Measurements from ENCODE around the gene KCNN1.

The KCNN1 gene

DNA sequence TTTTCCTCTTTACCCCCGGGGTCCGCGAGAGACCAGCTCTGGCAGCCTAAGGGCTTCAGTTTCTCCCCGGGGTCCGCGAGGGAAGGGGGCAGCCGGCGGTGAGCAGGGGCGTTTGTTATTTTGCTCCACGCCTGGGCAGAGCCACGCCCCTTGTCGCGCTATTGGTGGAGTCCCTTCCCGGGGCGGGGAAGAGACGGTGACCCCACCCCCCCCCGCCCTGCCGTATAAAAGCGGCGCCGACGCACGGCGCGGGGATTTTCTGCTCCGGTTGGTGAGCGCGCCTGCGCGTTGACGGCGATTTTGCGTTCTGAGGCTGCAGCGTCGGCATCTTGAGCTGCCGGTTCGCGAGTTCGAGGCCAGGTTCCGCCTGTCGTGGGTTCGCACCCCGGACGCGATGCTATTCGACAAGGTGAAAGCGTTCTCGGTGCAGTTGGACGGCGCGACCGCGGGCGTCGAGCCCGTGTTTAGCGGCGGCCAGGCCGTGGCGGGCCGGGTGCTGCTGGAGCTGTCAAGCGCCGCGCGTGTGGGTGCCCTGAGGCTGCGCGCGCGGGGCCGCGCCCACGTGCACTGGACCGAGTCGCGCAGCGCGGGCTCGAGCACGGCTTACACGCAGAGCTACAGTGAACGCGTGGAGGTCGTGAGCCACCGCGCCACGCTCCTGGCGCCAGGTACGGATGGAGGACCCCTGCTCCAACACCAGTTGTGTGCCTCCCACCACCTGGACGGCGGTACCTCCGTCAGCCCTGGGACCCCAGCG is 41.2 kb downstream of the KCNN1 start, which contains the start of gene ARRDC2:
Gene ARRDC2 (plus strand): TSS at position 254 of the 757 bp plus-strand sequence. CDS start 141 bp downstream, at position 395.
- WGBS, 2 donors (ENCODE audit: extremely low coverage in 2 of 2, insufficient read length in 2 of 2, insufficient replicate concordance in 1 of 2), result no CpG with 5 or more reads among the region's 92 CpGs
- Histone ChIP-seq H3K23ac (ENCODE audit: low read depth, low read length, poor library complexity) (peak within 1 kb of the TSS; percentile 95), H3K36me3 (replicated peaks in 1 of 2; ENCODE audit: control insufficient read depth in 2 of 2, insufficient read depth in 2 of 2, low read length in 2 of 2) (no peaks in the 10 kb centered on the region), H3K4ac (ENCODE audit: low read length) (peak within 1 kb of the TSS; percentile 96), H3K9me3 (replicated peaks in 1 of 2; ENCODE audit: control insufficient read depth in 2 of 2, insufficient read depth in 1 of 2, low read depth in 1 of 2, low read length in 2 of 2) (no peaks in the 10 kb centered on the region), H3K4me3 (ENCODE audit: low read length in 2 of 2) (peak within 1 kb of the TSS; percentile 28 to 76), H3K9ac (ENCODE audit: low read depth, low read length, poor library complexity) (peak within 1 kb of the TSS; percentile 93), H2BK12ac (ENCODE audit: low read length) (peak within 1 kb of the TSS; percentile 86), H2AK5ac (ENCODE audit: low read depth, low read length) (peak within 1 kb of the TSS; percentile 98), H3K27me3 (ENCODE audit: control insufficient read depth in 3 of 3, insufficient read depth in 3 of 3, low read depth in 1 of 3, low read length in 3 of 3) (peaks cover 0 to 6% (median 0%) of the 10 kb centered on the region in 3 experiments), H2AFZ (ENCODE audit: low read length) (peak within 1 kb of the TSS; percentile 88), H3K4me1 (ENCODE audit: control insufficient read depth in 2 of 2, insufficient read depth in 1 of 2, low read depth in 1 of 2, low read length in 2 of 2) (peaks cover 11 to 12% of the 10 kb centered on the region in 2 donors), H4K91ac (ENCODE audit: low read depth, low read length, poor library complexity) (peak within 1 kb of the TSS; percentile 97), H3K14ac (ENCODE audit: low read length) (peak within 1 kb of the TSS; percentile 97), H3K79me1 (ENCODE audit: low read depth, low read length) (no peaks in the 10 kb centered on the region), H3K27ac (replicated peaks; ENCODE audit: low read length) (peak within 1 kb of the TSS; percentile 6), H4K8ac (ENCODE audit: low read depth, low read length) (peak within 1 kb of the TSS; percentile 29), H3K4me2 (ENCODE audit: insufficient read depth, low read length, poor library complexity, severe bottlenecking) (peak within 1 kb of the TSS; percentile 90), H2BK120ac (ENCODE audit: low read depth, low read length) (no peak within 1 kb of the TSS), H2BK15ac (ENCODE audit: low read length) (peak within 1 kb of the TSS; percentile 54), H3K18ac (ENCODE audit: low read length) (peak within 1 kb of the TSS; percentile 99), H2BK5ac (ENCODE audit: low read length) (peak within 1 kb of the TSS; percentile 66)
- DNase-seq (ENCODE audit: low spot score), result peak; percentile 88

DNA sequence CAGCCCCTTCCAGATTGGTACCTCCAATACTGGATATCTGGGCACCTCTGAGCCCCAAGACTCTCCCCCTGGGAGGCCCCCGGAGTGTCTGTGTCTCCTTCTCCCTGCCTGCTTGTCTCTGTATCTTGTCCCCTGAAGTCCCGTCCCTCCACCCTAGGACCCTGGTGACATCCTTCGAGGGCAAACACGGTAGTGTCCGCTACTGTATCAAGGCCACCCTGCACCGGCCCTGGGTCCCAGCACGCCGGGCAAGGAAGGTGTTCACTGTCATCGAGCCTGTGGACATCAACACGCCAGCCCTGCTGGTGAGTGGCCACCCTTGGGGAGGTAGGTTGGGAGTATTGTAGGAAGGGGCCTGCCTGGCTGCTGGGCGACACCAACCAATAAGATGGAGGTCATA is 41.9 kb downstream of the KCNN1 start:
- H3K9ac ChIP-seq (ENCODE audit: low read depth, low read length, poor library complexity), result peak overlapping the region; percentile 24
- H3K27ac ChIP-seq (replicated peaks; ENCODE audit: low read length), result no peak overlapping the region
- no peak overlapping the region for H2BK120ac ChIP-seq (ENCODE audit: low read depth, low read length)
- H3K79me1 ChIP-seq (ENCODE audit: low read depth, low read length), result no peaks in the 10 kb centered on the region
- H3K27me3 ChIP-seq (ENCODE audit: control insufficient read depth in 3 of 3, insufficient read depth in 3 of 3, low read depth in 1 of 3, low read length in 3 of 3), result peaks cover 0 to 6% (median 0%) of the 10 kb centered on the region in 3 experiments
- WGBS, 2 donors (ENCODE audit: extremely low coverage in 2 of 2, insufficient read length in 2 of 2, insufficient replicate concordance in 1 of 2), result no CpG with 5 or more reads among the region's 11 CpGs
- peak overlapping the region; percentile 99 for H3K18ac ChIP-seq (ENCODE audit: low read length)
- H2AFZ ChIP-seq (ENCODE audit: low read length), result no peak overlapping the region
- DNase-seq (ENCODE audit: low spot score), result no peak
- H3K9me3 ChIP-seq (replicated peaks in 1 of 2; ENCODE audit: control insufficient read depth in 2 of 2, insufficient read depth in 1 of 2, low read depth in 1 of 2, low read length in 2 of 2), result no peaks in the 10 kb centered on the region
- H3K14ac ChIP-seq (ENCODE audit: low read length), result peak overlapping the region; percentile 97
- no peak overlapping the region for H3K4ac ChIP-seq (ENCODE audit: low read length)
- no peaks in the 10 kb centered on the region for H3K36me3 ChIP-seq (replicated peaks in 1 of 2; ENCODE audit: control insufficient read depth in 2 of 2, insufficient read depth in 2 of 2, low read length in 2 of 2)
- peak overlapping the region; percentile 98 for H2AK5ac ChIP-seq (ENCODE audit: low read depth, low read length)
- peak overlapping the region; percentile 66 for H2BK5ac ChIP-seq (ENCODE audit: low read length)
- H4K8ac ChIP-seq (ENCODE audit: low read depth, low read length), result peak overlapping the region; percentile 29
- no peak overlapping the region for H3K4me2 ChIP-seq (ENCODE audit: insufficient read depth, low read length, poor library complexity, severe bottlenecking)
- no peak overlapping the region for H3K4me3 ChIP-seq (ENCODE audit: low read length in 2 of 2)
- H2BK15ac ChIP-seq (ENCODE audit: low read length), result peak overlapping the region; percentile 54
- H3K23ac ChIP-seq (ENCODE audit: low read depth, low read length, poor library complexity), result peak overlapping the region; percentile 1
- peaks cover 18% of the 10 kb centered on the region in 2 donors for H3K4me1 ChIP-seq (ENCODE audit: control insufficient read depth in 2 of 2, insufficient read depth in 1 of 2, low read depth in 1 of 2, low read length in 2 of 2)
- H2BK12ac ChIP-seq (ENCODE audit: low read length), result no peak overlapping the region
- no peak overlapping the region for H4K91ac ChIP-seq (ENCODE audit: low read depth, low read length, poor library complexity)

DNA sequence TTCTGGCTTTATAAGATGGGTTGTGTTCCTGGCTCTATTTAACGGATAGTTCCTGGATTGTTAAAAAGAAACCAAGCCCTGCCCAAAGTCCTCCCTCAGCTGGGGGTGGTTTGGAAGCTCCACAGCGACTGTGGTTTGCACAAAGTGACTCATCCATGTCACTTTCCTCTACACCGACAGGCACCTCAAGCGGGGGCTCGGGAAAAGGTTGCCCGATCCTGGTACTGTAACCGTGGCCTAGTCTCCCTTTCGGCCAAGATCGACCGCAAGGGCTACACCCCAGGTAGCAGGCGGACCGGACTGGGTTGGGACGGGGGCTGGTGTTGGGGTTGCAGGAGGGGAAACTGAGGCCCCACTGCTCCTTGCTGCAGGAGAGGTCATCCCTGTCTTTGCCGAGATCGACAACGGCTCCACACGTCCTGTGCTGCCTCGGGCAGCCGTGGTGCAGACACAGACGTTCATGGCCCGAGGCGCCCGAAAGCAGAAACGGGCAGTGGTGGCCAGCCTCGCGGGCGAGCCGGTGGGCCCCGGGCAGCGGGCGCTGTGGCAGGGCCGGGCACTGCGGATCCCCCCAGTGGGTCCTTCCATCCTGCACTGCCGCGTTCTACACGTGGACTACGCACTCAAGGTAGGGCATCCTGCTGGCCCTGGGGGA is 42.6 kb downstream of the KCNN1 start:
- H3K27me3 ChIP-seq (ENCODE audit: control insufficient read depth in 3 of 3, insufficient read depth in 3 of 3, low read depth in 1 of 3, low read length in 3 of 3), result peaks cover 0 to 6% (median 0%) of the 10 kb centered on the region in 3 experiments
- DNase-seq (ENCODE audit: low spot score), result no peak
- no peaks in the 10 kb centered on the region for H3K36me3 ChIP-seq (replicated peaks in 1 of 2; ENCODE audit: control insufficient read depth in 2 of 2, insufficient read depth in 2 of 2, low read length in 2 of 2)
- H3K4ac ChIP-seq (ENCODE audit: low read length), result no peak overlapping the region
- no peaks in the 10 kb centered on the region for H3K9me3 ChIP-seq (replicated peaks in 1 of 2; ENCODE audit: control insufficient read depth in 2 of 2, insufficient read depth in 1 of 2, low read depth in 1 of 2, low read length in 2 of 2)
- no peak overlapping the region for H3K27ac ChIP-seq (replicated peaks; ENCODE audit: low read length)
- peak overlapping the region; percentile 33 for H3K18ac ChIP-seq (ENCODE audit: low read length)
- H3K4me1 ChIP-seq (ENCODE audit: control insufficient read depth in 2 of 2, insufficient read depth in 1 of 2, low read depth in 1 of 2, low read length in 2 of 2), result peaks cover 21 to 24% of the 10 kb centered on the region in 2 donors
- no peak overlapping the region for H4K8ac ChIP-seq (ENCODE audit: low read depth, low read length)
- H2AFZ ChIP-seq (ENCODE audit: low read length), result no peak overlapping the region
- H2BK12ac ChIP-seq (ENCODE audit: low read length), result peak overlapping the region; percentile 2
- H3K23ac ChIP-seq (ENCODE audit: low read depth, low read length, poor library complexity), result no peak overlapping the region
- no CpG with 5 or more reads among the region's 37 CpGs for WGBS, 2 donors (ENCODE audit: extremely low coverage in 2 of 2, insufficient read length in 2 of 2, insufficient replicate concordance in 1 of 2)
- H2BK5ac ChIP-seq (ENCODE audit: low read length), result no peak overlapping the region
- H2BK15ac ChIP-seq (ENCODE audit: low read length), result no peak overlapping the region
- no peaks in the 10 kb centered on the region for H3K79me1 ChIP-seq (ENCODE audit: low read depth, low read length)
- no peak overlapping the region for H3K4me3 ChIP-seq (ENCODE audit: low read length in 2 of 2)
- H2AK5ac ChIP-seq (ENCODE audit: low read depth, low read length), result no peak overlapping the region
- no peak overlapping the region for H3K4me2 ChIP-seq (ENCODE audit: insufficient read depth, low read length, poor library complexity, severe bottlenecking)
- H3K14ac ChIP-seq (ENCODE audit: low read length), result no peak overlapping the region
- H3K9ac ChIP-seq (ENCODE audit: low read depth, low read length, poor library complexity), result no peak overlapping the region
- H2BK120ac ChIP-seq (ENCODE audit: low read depth, low read length), result no peak overlapping the region
- no peak overlapping the region for H4K91ac ChIP-seq (ENCODE audit: low read depth, low read length, poor library complexity)

DNA sequence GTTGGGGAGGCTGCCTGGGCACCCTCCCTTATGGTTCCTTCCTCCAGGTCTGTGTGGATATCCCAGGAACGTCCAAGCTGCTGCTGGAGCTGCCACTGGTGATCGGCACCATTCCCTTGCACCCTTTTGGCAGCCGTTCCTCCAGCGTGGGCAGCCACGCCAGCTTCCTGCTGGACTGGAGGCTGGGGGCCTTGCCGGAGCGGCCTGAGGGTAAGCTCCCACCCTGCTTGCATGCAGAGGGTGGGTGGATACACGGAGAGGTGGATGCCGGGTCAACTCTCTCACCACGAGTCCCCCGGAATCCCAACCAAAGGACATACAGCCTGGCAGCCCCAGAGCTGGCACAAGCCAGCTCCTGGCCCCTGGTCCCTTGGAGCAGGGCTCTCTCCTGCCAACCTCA is 43.2 kb downstream of the KCNN1 start:
- H2BK5ac ChIP-seq (ENCODE audit: low read length), result no peak overlapping the region
- no peak overlapping the region for H3K14ac ChIP-seq (ENCODE audit: low read length)
- H2BK15ac ChIP-seq (ENCODE audit: low read length), result no peak overlapping the region
- peaks cover 21 to 24% of the 10 kb centered on the region in 2 donors for H3K4me1 ChIP-seq (ENCODE audit: control insufficient read depth in 2 of 2, insufficient read depth in 1 of 2, low read depth in 1 of 2, low read length in 2 of 2)
- H4K91ac ChIP-seq (ENCODE audit: low read depth, low read length, poor library complexity), result no peak overlapping the region
- WGBS, 2 donors (ENCODE audit: extremely low coverage in 2 of 2, insufficient read length in 2 of 2, insufficient replicate concordance in 1 of 2), result no CpG with 5 or more reads among the region's 11 CpGs
- no peaks in the 10 kb centered on the region for H3K9me3 ChIP-seq (replicated peaks in 1 of 2; ENCODE audit: control insufficient read depth in 2 of 2, insufficient read depth in 1 of 2, low read depth in 1 of 2, low read length in 2 of 2)
- H3K9ac ChIP-seq (ENCODE audit: low read depth, low read length, poor library complexity), result peak overlapping the region; percentile 37
- H3K79me1 ChIP-seq (ENCODE audit: low read depth, low read length), result no peaks in the 10 kb centered on the region
- H3K27ac ChIP-seq (replicated peaks; ENCODE audit: low read length), result no peak overlapping the region
- no peak overlapping the region for H2BK120ac ChIP-seq (ENCODE audit: low read depth, low read length)
- no peak overlapping the region for H4K8ac ChIP-seq (ENCODE audit: low read depth, low read length)
- H2AFZ ChIP-seq (ENCODE audit: low read length), result no peak overlapping the region
- H3K23ac ChIP-seq (ENCODE audit: low read depth, low read length, poor library complexity), result no peak overlapping the region
- no peak overlapping the region for H3K4me3 ChIP-seq (ENCODE audit: low read length in 2 of 2)
- no peaks in the 10 kb centered on the region for H3K36me3 ChIP-seq (replicated peaks in 1 of 2; ENCODE audit: control insufficient read depth in 2 of 2, insufficient read depth in 2 of 2, low read length in 2 of 2)
- H3K4me2 ChIP-seq (ENCODE audit: insufficient read depth, low read length, poor library complexity, severe bottlenecking), result no peak overlapping the region
- H3K18ac ChIP-seq (ENCODE audit: low read length), result no peak overlapping the region
- no peak for DNase-seq (ENCODE audit: low spot score)
- H3K4ac ChIP-seq (ENCODE audit: low read length), result no peak overlapping the region
- peaks cover 0 to 6% (median 0%) of the 10 kb centered on the region in 3 experiments for H3K27me3 ChIP-seq (ENCODE audit: control insufficient read depth in 3 of 3, insufficient read depth in 3 of 3, low read depth in 1 of 3, low read length in 3 of 3)
- no peak overlapping the region for H2AK5ac ChIP-seq (ENCODE audit: low read depth, low read length)
- H2BK12ac ChIP-seq (ENCODE audit: low read length), result peak overlapping the region; percentile 99
